Fibroblast of skin of abdomen (primary cell): ENCODE results near the gene OTOP3.
"Not testable (repeated sequence)": the region's sequence is repeated elsewhere in the genome, so short reads cannot be mapped to it uniquely, and the experiment has no call there.

ENCODE experiments used
- DNase-seq: peaks from one replicate; pipeline ENCODE4 v3.0.0-alpha.2; 2013

OTOP3 gene

GRCh38 chr17:74962622-74963394 is 27.1 kb downstream of the OTOP3 start:
- DNase-seq = no peak

GRCh38 chr17:74963656-74964055 is 28.0 kb downstream of the OTOP3 start:
- no peak for DNase-seq

GRCh38 chr17:74964246-74964761 is 28.6 kb downstream of the OTOP3 start:
- no peak for DNase-seq

GRCh38 chr17:74964988-74965622 is 29.4 kb downstream of the OTOP3 start:
- DNase-seq = no peak

GRCh38 chr17:74968361-74968780 is 32.7 kb downstream of the OTOP3 start:
- DNase-seq = no peak

- DNase-seq = not testable (repeated sequence)
Measured at GRCh38 chr17:74969501-74969900, 33.8 kb downstream of the OTOP3 start.

- DNase-seq = no peak
Measured at GRCh38 chr17:74970395-74970794, 34.7 kb downstream of the OTOP3 start.

- DNase-seq = no peak
Measured at GRCh38 chr17:74971069-74971841, 35.6 kb downstream of the OTOP3 start.

- no peak for DNase-seq
Measured at GRCh38 chr17:74971842-74972106, 36.1 kb downstream of the OTOP3 start.

- no peak for DNase-seq
Measured at GRCh38 chr17:74972107-74972972, 36.6 kb downstream of the OTOP3 start, which contains the start of gene HID1. HID1 (minus strand) TSS chr17:74972759; CDS start chr17:74972656, 103 bp downstream.

GRCh38 chr17:74972973-74973328 is 37.3 kb downstream of the OTOP3 start:
- DNase-seq = no peak

- no peak for DNase-seq
Measured at GRCh38 chr17:74975943-74976342, 40.2 kb downstream of the OTOP3 start.

GRCh38 chr17:74977802-74978201 is 42.1 kb downstream of the OTOP3 start:
- DNase-seq = no peak

GRCh38 chr17:74978240-74978639 is 42.5 kb downstream of the OTOP3 start:
- no peak for DNase-seq

- no peak for DNase-seq
Measured at GRCh38 chr17:74979408-74980146, 43.9 kb downstream of the OTOP3 start.

- no peak for DNase-seq
Measured at GRCh38 chr17:74981318-74981978, 45.8 kb downstream of the OTOP3 start.

- DNase-seq = peak; percentile 50
Measured at GRCh38 chr17:74981979-74982662, 46.4 kb downstream of the OTOP3 start.

GRCh38 chr17:74982663-74983313 is 47.1 kb downstream of the OTOP3 start:
- DNase-seq = not testable (repeated sequence)

- DNase-seq = no peak
Measured at GRCh38 chr17:74986206-74986576, 50.5 kb downstream of the OTOP3 start.

- peak; percentile 92 for DNase-seq
Measured at GRCh38 chr17:74987418-74987908, 51.8 kb downstream of the OTOP3 start, which contains the start of gene CDR2L. CDR2L (plus strand) TSS chr17:74987632; CDS start chr17:74988044, 412 bp downstream.
